Measurements from ENCODE around the gene RNF19B. TPM values are rescaled to one million over a fixed set of nuclear protein-coding genes. Genes with fewer than 3 reads are reported as not detected.

Gene RNF19B
- total RNA-seq, 2 donors from 2014 or later = 10.2 to 10.3 TPM

DNA sequence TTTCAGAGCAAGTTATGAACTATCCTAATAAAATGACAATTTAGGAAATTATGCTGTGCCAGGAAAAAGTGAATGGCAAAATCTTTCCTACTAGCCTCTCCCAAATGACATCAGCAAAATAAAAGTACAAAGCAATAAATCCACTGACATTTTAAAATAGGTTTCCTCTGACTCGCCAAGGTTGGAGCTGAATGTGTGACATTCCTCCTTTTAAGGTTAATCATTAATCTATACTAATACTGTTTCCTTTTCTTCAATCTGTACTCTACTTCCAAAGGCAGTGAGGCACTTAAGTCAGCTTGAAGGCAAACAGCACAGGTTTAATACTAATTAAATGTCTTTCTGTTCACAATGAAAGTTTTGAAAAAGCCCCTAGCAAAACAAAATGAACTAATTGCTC, 15.7 kb downstream of the RNF19B start:
- Histone ChIP-seq H3K27me3 (no peaks in the 10 kb centered on the region), H3K4me3 (no peak overlapping the region)

DNA sequence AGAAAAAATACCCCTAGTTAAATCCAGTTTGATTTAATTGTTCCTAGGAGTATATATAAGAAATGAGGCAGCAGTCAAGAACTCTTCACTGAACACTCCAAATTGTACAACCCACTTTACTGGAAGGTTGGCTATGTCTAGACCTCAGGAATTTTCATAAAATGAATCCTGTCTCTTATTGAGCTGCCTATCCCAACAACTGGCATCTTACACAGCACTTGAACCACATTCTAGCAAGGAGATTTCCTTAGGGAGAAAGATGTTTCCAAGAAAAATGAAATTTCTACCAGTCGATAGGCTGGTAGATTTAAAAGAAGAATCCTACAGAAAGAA, 16.3 kb downstream of the RNF19B start:
- H3K4me1 ChIP-seq = peaks cover 0 to 10% of the 10 kb centered on the region in 2 donors
- H3K4me3 ChIP-seq = no peak overlapping the region
- H3K27me3 ChIP-seq = no peaks in the 10 kb centered on the region
- H3K9me3 ChIP-seq = no peaks in the 10 kb centered on the region
- TF ChIP-seq CTCF (IDR thresholded peaks at IDR 0.05) = no peak
- DNase-seq (ENCODE audit: low spot score) = no peak
- peaks cover 31% of the 10 kb centered on the region for H3K36me3 ChIP-seq
- peak overlapping the region in 1 of 2 donors; percentile 35 for H3K27ac ChIP-seq

More for the DNA sequence above, 15.7 kb downstream of the RNF19B start:
- Histone ChIP-seq H3K27ac (peak overlapping the region in 1 of 2 donors; percentile 35), H3K36me3 (peaks cover 26% of the 10 kb centered on the region), H3K4me1 (peaks cover 0 to 10% of the 10 kb centered on the region in 2 donors), H3K9me3 (no peaks in the 10 kb centered on the region)
- no peak for DNase-seq (ENCODE audit: low spot score)
- TF ChIP-seq CTCF (IDR thresholded peaks at IDR 0.05) = no peak

DNA sequence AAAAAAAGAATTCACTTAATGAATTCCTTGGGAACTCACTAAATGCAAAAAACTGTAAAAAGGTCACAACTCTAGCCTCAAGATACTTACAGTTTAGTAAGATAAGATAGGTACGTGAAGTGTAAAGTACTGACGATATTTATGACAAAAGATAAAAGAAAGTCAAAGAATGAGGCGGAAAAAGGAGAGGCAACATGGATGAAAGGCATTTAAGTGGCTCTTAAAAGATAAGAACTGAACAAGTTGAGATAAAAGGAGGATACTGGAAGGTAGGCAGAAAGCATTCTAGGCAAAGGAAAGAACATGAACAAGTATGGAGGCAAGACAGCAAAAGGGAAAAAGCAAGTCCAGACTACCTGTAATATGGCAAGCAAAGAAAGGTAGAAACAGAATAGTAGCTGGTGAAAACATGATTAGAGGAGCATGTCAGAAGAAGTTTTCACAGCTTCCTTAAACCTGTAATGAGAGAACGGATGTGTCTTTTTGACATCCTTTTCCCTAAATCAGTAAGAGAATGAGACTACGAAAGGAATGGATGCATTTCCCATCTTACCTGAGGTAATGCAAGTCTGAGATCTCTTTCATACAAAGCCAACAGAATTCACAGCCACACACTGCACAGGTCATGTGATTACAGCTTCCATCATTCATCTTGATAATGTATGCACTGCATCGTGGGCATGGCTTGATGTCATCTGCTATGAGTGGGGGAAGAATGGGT, 16.8 kb downstream of the RNF19B start:
- TF ChIP-seq CTCF (IDR thresholded peaks at IDR 0.05) = no peak
- Histone ChIP-seq H3K4me3 (no peak overlapping the region), H3K9me3 (no peaks in the 10 kb centered on the region), H3K4me1 (peaks cover 0 to 10% of the 10 kb centered on the region in 2 donors), H3K36me3 (peaks cover 37% of the 10 kb centered on the region), H3K27ac (peak overlapping the region in 1 of 2 donors; percentile 35), H3K27me3 (no peaks in the 10 kb centered on the region)
- DNase-seq (ENCODE audit: low spot score) = no peak

DNA sequence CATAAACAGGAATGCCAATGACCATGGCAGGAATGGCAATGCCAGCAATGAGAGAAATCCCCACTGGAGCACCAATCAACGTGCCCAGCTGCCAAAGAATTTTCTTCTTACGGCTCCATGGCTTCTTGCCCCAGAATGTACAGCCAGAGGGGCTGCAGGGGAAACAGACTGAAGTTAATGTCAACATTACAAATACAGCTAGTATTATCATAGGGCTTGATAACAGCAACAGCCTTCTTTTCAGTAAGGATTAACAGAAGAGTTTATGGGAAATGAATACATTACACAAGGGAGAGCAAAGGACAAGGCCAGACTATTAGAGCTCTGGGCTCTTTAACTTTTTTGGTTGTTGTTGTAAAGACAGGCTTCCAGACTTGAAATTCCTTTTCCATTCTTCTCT, 18.2 kb downstream of the RNF19B start:
- DNase-seq (ENCODE audit: low spot score) = no peak
- peaks cover 0 to 10% of the 10 kb centered on the region in 2 donors for H3K4me1 ChIP-seq
- TF ChIP-seq CTCF (IDR thresholded peaks at IDR 0.05) = no peak
- no peak overlapping the region for H3K27ac ChIP-seq
- no peaks in the 10 kb centered on the region for H3K27me3 ChIP-seq
- H3K36me3 ChIP-seq = peaks cover 51% of the 10 kb centered on the region
- no peak overlapping the region for H3K4me3 ChIP-seq
- no peaks in the 10 kb centered on the region for H3K9me3 ChIP-seq

GRCh38 chr1:32944180-32944579, 20.4 kb downstream of the RNF19B start:
- peaks cover 58% of the 10 kb centered on the region for H3K36me3 ChIP-seq
- no peak overlapping the region for H3K4me3 ChIP-seq
- H3K27me3 ChIP-seq = no peaks in the 10 kb centered on the region
- TF ChIP-seq CTCF (IDR thresholded peaks at IDR 0.05) = no peak
- H3K27ac ChIP-seq = no peak overlapping the region
- DNase-seq (ENCODE audit: low spot score) = no peak
- H3K4me1 ChIP-seq = peaks cover 0 to 26% of the 10 kb centered on the region in 2 donors
- H3K9me3 ChIP-seq = no peaks in the 10 kb centered on the region

Data from right atrium auricular region (tissue), 2 donors.